HEK293 (cell line): Measurements from ENCODE around the gene AKTIP.
A peak's percentile ranks its signal among the peaks of the same experiment; 100 is the strongest.

ENCODE experiments used
- CTCF ChIA-PET: fragments of 350-600 bp; formaldehyde crosslinking; extraction: SDS; loops from one replicate; lab custom pipeline; 2021; ENCODE audit warnings: antibody characterized with exemption; lab: Yijun Ruan, JAX
- POLR2A ChIA-PET: fragments of 300-600 bp; formaldehyde crosslinking; extraction: SDS; loops from one replicate; lab custom pipeline; 2020; ENCODE audit warnings: antibody characterized with exemption, inconsistent platforms; lab: Yijun Ruan, JAX
- H3K27ac ChIP-seq: fragments of 200-500 bp; sonication (Bioruptor generic); 2 replicates; pipeline ENCODE4 v1.5.1; 2014; ENCODE audit warnings: low read depth, low read length, control low read depth, inconsistent platforms; ENCODE audit errors: extremely low read depth
- H3K36me3 ChIP-seq, 2 experiments: fragments of 200-500 bp in 1 of 2; sonication (Bioruptor generic) in 1 of 2; 1 replicate in 1 of 2; 2 replicates in 1 of 2; pipeline ENCODE4 v1.5.1; 2014 to 2017; ENCODE audit warnings: inconsistent platforms in 2 of 2, low read length in 2 of 2; ENCODE audit not compliant: control insufficient read depth in 2 of 2, insufficient read depth in 1 of 2
- H3K4me1 ChIP-seq: fragments of 200-500 bp; sonication (Bioruptor generic); 2 replicates; pipeline ENCODE4 v1.5.1; 2014; ENCODE audit warnings: mild to moderate bottlenecking, low read length, inconsistent platforms; ENCODE audit not compliant: control insufficient read depth, insufficient read depth
- H3K4me3 ChIP-seq: 2 replicates; pipeline ENCODE4 v1.5.1; 2011; ENCODE audit warnings: low read depth, mild to moderate bottlenecking, control low read depth, low read length, moderate library complexity
- H3K9me3 ChIP-seq: fragments of 200-500 bp; sonication (Bioruptor generic); 2 replicates; pipeline ENCODE4 v1.5.1; 2014; ENCODE audit warnings: low read depth, low read length, inconsistent platforms; ENCODE audit not compliant: control insufficient read depth, insufficient read depth
- FEZF1 ChIP-seq: fragments of 450-650 bp; formaldehyde crosslinking; IDR thresholded peaks from 2 replicates; pipeline ENCODE4 v1.5.1; 2016; ENCODE audit warnings: missing biosample characterization, missing genetic modification characterization
- GFI1B ChIP-seq: fragments of 450-650 bp; formaldehyde crosslinking; IDR thresholded peaks from 2 replicates; pipeline ENCODE4 v1.5.1; 2016; ENCODE audit warnings: missing biosample characterization, missing genetic modification characterization
- RBAK ChIP-seq: fragments of 450-650 bp; formaldehyde crosslinking; IDR thresholded peaks from 2 replicates; pipeline ENCODE4 v1.5.1; 2016; ENCODE audit warnings: missing biosample characterization, missing genetic modification characterization
- REPIN1 ChIP-seq: fragments of 450-650 bp; formaldehyde crosslinking; IDR thresholded peaks from 2 replicates; pipeline ENCODE4 v1.5.1; 2017; ENCODE audit warnings: missing biosample characterization, missing genetic modification characterization, low read depth
- SCRT1 ChIP-seq: fragments of 450-650 bp; formaldehyde crosslinking; IDR thresholded peaks from 2 replicates; pipeline ENCODE4 v1.5.1; 2016; ENCODE audit warnings: missing biosample characterization, missing genetic modification characterization, borderline replicate concordance
- SCRT2 ChIP-seq: fragments of 450-650 bp; formaldehyde crosslinking; IDR thresholded peaks from 2 replicates; pipeline ENCODE4 v1.5.1; 2016; ENCODE audit warnings: missing biosample characterization, missing genetic modification characterization
- ZNF10 ChIP-seq: fragments of 450-650 bp; formaldehyde crosslinking; IDR thresholded peaks from 2 replicates; pipeline ENCODE4 v1.5.1; 2017; ENCODE audit warnings: missing biosample characterization, missing genetic modification characterization
- ZNF140 ChIP-seq: fragments of 450-650 bp; formaldehyde crosslinking; IDR thresholded peaks from 2 replicates; pipeline ENCODE4 v1.5.1; 2016; ENCODE audit warnings: missing biosample characterization, missing genetic modification characterization
- ZNF169 ChIP-seq: fragments of 450-650 bp; formaldehyde crosslinking; IDR thresholded peaks from 2 replicates; pipeline ENCODE4 v1.5.1; 2016; ENCODE audit warnings: missing biosample characterization, missing genetic modification characterization
- ZNF214 ChIP-seq: fragments of 450-650 bp; formaldehyde crosslinking; IDR thresholded peaks from 2 replicates; pipeline ENCODE4 v1.5.1; 2017; ENCODE audit warnings: missing biosample characterization, mild to moderate bottlenecking, missing genetic modification characterization, borderline replicate concordance
- ZNF239 ChIP-seq: fragments of 450-650 bp; formaldehyde crosslinking; IDR thresholded peaks from 2 replicates; pipeline ENCODE4 v1.5.1; 2016; ENCODE audit warnings: missing biosample characterization, missing genetic modification characterization
- ZNF37A ChIP-seq: fragments of 450-650 bp; IDR thresholded peaks from 2 replicates; pipeline ENCODE4 v1.5.1; 2018; ENCODE audit warnings: missing biosample characterization, missing genetic modification characterization
- ZNF391 ChIP-seq: fragments of 450-650 bp; formaldehyde crosslinking; IDR thresholded peaks from 2 replicates; pipeline ENCODE4 v1.5.1; 2016; ENCODE audit warnings: low read depth, missing biosample characterization, missing genetic modification characterization, borderline replicate concordance
- ZNF404 ChIP-seq: fragments of 450-650 bp; formaldehyde crosslinking; IDR thresholded peaks from 2 replicates; pipeline ENCODE4 v1.5.1; 2017; ENCODE audit warnings: missing biosample characterization, missing genetic modification characterization
- ZNF510 ChIP-seq: fragments of 450-650 bp; formaldehyde crosslinking; IDR thresholded peaks from 2 replicates; pipeline ENCODE4 v1.5.1; 2018; ENCODE audit warnings: mild to moderate bottlenecking, missing genetic modification characterization, missing biosample characterization; ENCODE audit not compliant: insufficient replicate concordance
- ZNF521 ChIP-seq: fragments of 450-650 bp; formaldehyde crosslinking; IDR thresholded peaks from 2 replicates; pipeline ENCODE4 v1.5.1; 2017; ENCODE audit warnings: missing biosample characterization, mild to moderate bottlenecking, missing genetic modification characterization
- ZNF621 ChIP-seq: fragments of 450-650 bp; formaldehyde crosslinking; IDR thresholded peaks from 2 replicates; pipeline ENCODE4 v1.5.1; 2017; ENCODE audit warnings: missing biosample characterization, missing genetic modification characterization
- ZNF623 ChIP-seq: fragments of 450-650 bp; formaldehyde crosslinking; IDR thresholded peaks from 2 replicates; pipeline ENCODE4 v1.5.1; 2016; ENCODE audit warnings: missing biosample characterization, missing genetic modification characterization
- ZNF776 ChIP-seq: fragments of 450-650 bp; formaldehyde crosslinking; IDR thresholded peaks from 2 replicates; pipeline ENCODE4 v1.5.0; 2017; ENCODE audit warnings: missing biosample characterization, missing genetic modification characterization, borderline replicate concordance
- ZNF777 ChIP-seq: fragments of 450-650 bp; formaldehyde crosslinking; IDR thresholded peaks from 2 replicates; pipeline ENCODE4 v1.5.1; 2017; ENCODE audit warnings: missing biosample characterization, missing genetic modification characterization, borderline replicate concordance
- ZSCAN30 ChIP-seq: fragments of 450-650 bp; IDR thresholded peaks from 2 replicates; pipeline ENCODE4 v1.5.1; 2018; ENCODE audit warnings: missing biosample characterization, mild to moderate bottlenecking, missing genetic modification characterization, moderate library complexity
- ZXDB ChIP-seq: fragments of 450-650 bp; formaldehyde crosslinking; IDR thresholded peaks from 2 replicates; pipeline ENCODE4 v1.5.1; 2016; ENCODE audit warnings: missing biosample characterization, missing genetic modification characterization
- TF ChIP-seq, protein P1 (sequence below): fragments of 450-650 bp; formaldehyde crosslinking; IDR thresholded peaks from 2 replicates; pipeline ENCODE4 v1.5.1; 2016; ENCODE audit warnings: missing biosample characterization, missing genetic modification characterization
- TF ChIP-seq, protein P2 (sequence below): fragments of 450-650 bp; formaldehyde crosslinking; IDR thresholded peaks from 2 replicates; pipeline ENCODE4 v1.5.1; 2017; ENCODE audit warnings: missing biosample characterization, missing genetic modification characterization
- TF ChIP-seq, protein P3 (sequence below): fragments of 450-650 bp; formaldehyde crosslinking; IDR thresholded peaks from 2 replicates; pipeline ENCODE4 v1.5.1; 2016; ENCODE audit warnings: missing biosample characterization, missing genetic modification characterization
- TF ChIP-seq, protein P4 (sequence below): fragments of 450-650 bp; formaldehyde crosslinking; IDR thresholded peaks from 2 replicates; pipeline ENCODE4 v1.5.1; 2016; ENCODE audit warnings: missing biosample characterization, missing genetic modification characterization
- TF ChIP-seq, protein P5 (sequence below): fragments of 450-650 bp; formaldehyde crosslinking; IDR thresholded peaks from 2 replicates; pipeline ENCODE4 v1.5.1; 2016; ENCODE audit warnings: missing biosample characterization, missing genetic modification characterization

Gene AKTIP

DNA sequence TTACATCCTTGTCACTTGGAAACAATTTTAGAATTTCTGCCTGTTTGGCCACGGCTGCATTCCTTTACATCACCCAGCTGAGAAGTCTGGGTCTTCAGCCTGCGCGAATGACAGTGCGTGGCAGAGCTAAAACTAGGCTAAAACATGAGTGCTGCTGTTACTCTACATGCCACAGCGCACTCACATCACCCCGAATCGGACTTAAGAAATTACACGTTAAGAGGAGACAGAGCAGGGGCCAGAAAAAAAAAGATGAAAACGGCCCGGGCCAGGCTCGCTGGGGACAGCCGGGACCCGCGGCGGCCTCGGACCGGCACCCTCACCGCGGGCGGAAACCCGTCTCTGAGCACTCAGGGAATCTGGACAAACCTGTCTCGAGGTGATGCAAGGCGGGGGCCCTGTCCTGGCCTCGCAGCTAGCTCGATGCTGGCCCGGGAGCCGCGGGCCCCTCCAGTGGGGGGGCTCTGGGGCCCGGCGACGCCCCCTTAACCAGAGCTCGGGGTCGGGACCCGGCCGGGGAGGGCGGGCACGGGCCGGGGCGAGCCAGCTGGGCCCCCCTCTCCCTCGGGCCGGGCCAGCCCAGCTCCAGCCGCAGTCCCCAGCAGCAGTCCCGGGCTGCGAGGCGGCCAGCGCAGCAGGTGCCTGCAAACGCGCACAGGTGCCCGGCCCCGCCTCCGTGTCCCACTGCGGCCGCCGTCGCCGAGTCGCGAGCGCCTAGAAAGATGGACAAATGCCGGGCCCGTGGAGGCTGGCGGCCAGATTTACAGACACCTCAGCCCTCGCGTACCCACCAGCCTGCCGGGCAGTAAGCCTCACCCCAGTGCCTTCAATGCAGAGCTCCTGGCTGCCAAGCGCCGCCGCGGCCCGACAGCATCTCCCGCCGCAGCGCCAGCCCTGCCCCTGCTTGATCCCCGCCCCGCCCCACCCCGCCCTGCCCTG lies at the start of gene AKTIP (continued):
- TF ChIP-seq RBAK (tag by site-specific recombination), result no peak

DNA sequence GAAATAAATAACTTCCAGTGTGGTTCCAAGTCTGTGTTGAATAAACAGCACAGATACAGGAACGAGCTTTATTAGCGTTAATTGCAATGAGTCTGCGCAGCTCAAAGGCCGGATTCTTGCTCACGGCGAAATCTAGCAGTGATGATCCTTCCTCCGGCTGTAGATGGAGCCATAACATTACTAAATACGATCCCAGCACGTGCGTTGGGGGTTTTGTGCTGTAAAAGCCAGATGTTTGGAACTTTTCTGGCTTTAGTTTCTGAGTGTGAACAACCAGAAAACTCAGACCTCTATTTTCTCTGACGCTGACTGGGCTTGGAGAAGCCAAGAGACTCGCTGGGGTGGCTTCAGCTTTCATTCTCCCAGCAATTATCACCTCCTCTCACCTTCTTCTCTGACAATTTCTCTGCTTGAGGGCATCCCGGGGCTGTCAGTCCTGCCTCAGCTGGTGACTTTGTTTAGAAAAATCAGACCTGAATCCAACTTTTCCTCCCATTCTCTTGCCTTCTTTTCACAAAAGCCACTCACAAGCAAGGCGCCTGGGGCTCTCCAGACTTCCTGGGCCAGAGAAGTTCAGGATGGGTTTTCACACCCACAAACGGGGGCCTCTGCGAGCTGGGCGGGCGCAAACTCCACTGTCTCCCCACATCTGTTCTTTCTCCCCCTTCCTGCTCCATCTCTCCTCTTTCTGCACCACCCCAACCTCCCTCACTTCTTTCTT lies 47.1 kb upstream of the AKTIP start:
- CTCF ChIA-PET, result interaction anchor here (0.6 to 1.5 kb wide), 25 partner anchors 10 to 1915 kb away, joined by 3 to 11 read pairs (median 3); no protein-coding TSS in a partner anchor
- H3K4me3 ChIP-seq, result no peak overlapping the region
- H3K4me1 ChIP-seq, result no peaks in the 10 kb centered on the region
- H3K36me3 ChIP-seq, result no peaks in the 10 kb centered on the region
- POLR2A ChIA-PET, result no interaction called here
- no peaks in the 10 kb centered on the region for H3K9me3 ChIP-seq
- no peak overlapping the region for H3K27ac ChIP-seq
- TF ChIP-seq ZNF10 (tag by site-specific recombination) (no peak), ZNF621 (tag by site-specific recombination) (no peak), ZNF776 (no peak), ZNF521 (no peak), ZNF623 (no peak), SCRT2 (tag by site-specific recombination) (no peak), ZSCAN30 (tag by site-specific recombination) (peak; percentile 64; the same call in 1 of the 2 replicates), ZNF214 (no peak), FEZF1 (tag by site-specific recombination) (no peak), SCRT1 (no peak), ZNF140 (tag by site-specific recombination) (no peak), ZNF169 (tag by site-specific recombination) (no peak), ZNF404 (tag by site-specific recombination) (no peak), ZNF239 (tag by site-specific recombination) (no peak), ZNF777 (tag by site-specific recombination) (no peak), REPIN1 (tag by site-specific recombination) (no peak), ZNF391 (no peak), ZNF37A (tag by site-specific recombination) (no peak), GFI1B (tag by site-specific recombination) (no peak), ZXDB (tag by site-specific recombination) (peak; percentile 28; the same call in 1 of the 2 replicates), ZNF510 (tag by site-specific recombination) (no peak)
- TF ChIP-seq, protein P1, sequence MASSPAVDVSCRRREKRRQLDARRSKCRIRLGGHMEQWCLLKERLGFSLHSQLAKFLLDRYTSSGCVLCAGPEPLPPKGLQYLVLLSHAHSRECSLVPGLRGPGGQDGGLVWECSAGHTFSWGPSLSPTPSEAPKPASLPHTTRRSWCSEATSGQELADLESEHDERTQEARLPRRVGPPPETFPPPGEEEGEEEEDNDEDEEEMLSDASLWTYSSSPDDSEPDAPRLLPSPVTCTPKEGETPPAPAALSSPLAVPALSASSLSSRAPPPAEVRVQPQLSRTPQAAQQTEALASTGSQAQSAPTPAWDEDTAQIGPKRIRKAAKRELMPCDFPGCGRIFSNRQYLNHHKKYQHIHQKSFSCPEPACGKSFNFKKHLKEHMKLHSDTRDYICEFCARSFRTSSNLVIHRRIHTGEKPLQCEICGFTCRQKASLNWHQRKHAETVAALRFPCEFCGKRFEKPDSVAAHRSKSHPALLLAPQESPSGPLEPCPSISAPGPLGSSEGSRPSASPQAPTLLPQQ (tag by site-specific recombination), result 0 out of 2 replicates have a peak, but pooled peaks have one; percentile 28
- TF ChIP-seq, protein P2, sequence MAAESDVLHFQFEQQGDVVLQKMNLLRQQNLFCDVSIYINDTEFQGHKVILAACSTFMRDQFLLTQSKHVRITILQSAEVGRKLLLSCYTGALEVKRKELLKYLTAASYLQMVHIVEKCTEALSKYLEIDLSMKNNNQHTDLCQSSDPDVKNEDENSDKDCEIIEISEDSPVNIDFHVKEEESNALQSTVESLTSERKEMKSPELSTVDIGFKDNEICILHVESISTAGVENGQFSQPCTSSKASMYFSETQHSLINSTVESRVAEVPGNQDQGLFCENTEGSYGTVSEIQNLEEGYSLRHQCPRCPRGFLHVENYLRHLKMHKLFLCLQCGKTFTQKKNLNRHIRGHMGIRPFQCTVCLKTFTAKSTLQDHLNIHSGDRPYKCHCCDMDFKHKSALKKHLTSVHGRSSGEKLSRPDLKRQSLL (tag by site-specific recombination), result no peak
- TF ChIP-seq, protein P3, sequence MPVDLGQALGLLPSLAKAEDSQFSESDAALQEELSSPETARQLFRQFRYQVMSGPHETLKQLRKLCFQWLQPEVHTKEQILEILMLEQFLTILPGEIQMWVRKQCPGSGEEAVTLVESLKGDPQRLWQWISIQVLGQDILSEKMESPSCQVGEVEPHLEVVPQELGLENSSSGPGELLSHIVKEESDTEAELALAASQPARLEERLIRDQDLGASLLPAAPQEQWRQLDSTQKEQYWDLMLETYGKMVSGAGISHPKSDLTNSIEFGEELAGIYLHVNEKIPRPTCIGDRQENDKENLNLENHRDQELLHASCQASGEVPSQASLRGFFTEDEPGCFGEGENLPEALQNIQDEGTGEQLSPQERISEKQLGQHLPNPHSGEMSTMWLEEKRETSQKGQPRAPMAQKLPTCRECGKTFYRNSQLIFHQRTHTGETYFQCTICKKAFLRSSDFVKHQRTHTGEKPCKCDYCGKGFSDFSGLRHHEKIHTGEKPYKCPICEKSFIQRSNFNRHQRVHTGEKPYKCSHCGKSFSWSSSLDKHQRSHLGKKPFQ (tag by site-specific recombination), result peak; percentile 80
- TF ChIP-seq, protein P4, sequence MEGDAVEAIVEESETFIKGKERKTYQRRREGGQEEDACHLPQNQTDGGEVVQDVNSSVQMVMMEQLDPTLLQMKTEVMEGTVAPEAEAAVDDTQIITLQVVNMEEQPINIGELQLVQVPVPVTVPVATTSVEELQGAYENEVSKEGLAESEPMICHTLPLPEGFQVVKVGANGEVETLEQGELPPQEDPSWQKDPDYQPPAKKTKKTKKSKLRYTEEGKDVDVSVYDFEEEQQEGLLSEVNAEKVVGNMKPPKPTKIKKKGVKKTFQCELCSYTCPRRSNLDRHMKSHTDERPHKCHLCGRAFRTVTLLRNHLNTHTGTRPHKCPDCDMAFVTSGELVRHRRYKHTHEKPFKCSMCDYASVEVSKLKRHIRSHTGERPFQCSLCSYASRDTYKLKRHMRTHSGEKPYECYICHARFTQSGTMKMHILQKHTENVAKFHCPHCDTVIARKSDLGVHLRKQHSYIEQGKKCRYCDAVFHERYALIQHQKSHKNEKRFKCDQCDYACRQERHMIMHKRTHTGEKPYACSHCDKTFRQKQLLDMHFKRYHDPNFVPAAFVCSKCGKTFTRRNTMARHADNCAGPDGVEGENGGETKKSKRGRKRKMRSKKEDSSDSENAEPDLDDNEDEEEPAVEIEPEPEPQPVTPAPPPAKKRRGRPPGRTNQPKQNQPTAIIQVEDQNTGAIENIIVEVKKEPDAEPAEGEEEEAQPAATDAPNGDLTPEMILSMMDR (tag by site-specific recombination), result peak; percentile 83
- TF ChIP-seq, protein P5, sequence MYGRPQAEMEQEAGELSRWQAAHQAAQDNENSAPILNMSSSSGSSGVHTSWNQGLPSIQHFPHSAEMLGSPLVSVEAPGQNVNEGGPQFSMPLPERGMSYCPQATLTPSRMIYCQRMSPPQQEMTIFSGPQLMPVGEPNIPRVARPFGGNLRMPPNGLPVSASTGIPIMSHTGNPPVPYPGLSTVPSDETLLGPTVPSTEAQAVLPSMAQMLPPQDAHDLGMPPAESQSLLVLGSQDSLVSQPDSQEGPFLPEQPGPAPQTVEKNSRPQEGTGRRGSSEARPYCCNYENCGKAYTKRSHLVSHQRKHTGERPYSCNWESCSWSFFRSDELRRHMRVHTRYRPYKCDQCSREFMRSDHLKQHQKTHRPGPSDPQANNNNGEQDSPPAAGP (tag by site-specific recombination), result no peak
